ENCODE results near the gene SLC38A1.
"Not testable (repeated sequence)": the region's sequence is repeated elsewhere in the genome, so short reads cannot be mapped to it uniquely, and the experiment has no call there.

Gene SLC38A1

GRCh38 chr12:46168426-46168825 is 100.4 kb downstream of the SLC38A1 start:
- H3K36me3 ChIP-seq (ENCODE audit: control insufficient read depth, insufficient read depth, low read length) = no peaks in the 10 kb centered on the region
- no peaks in the 10 kb centered on the region for H3K27me3 ChIP-seq (ENCODE audit: control insufficient read depth, insufficient read depth, low read length)
- no peaks in the 10 kb centered on the region for H3K4me1 ChIP-seq (ENCODE audit: control insufficient read depth, insufficient read depth, low read length)
- no peaks in the 10 kb centered on the region for H3K9me3 ChIP-seq (ENCODE audit: control insufficient read depth, low read length)
- no peak overlapping the region for H3K4me3 ChIP-seq (ENCODE audit: low read length)
- no peak overlapping the region for H3K9ac ChIP-seq (ENCODE audit: low read length)

DNA sequence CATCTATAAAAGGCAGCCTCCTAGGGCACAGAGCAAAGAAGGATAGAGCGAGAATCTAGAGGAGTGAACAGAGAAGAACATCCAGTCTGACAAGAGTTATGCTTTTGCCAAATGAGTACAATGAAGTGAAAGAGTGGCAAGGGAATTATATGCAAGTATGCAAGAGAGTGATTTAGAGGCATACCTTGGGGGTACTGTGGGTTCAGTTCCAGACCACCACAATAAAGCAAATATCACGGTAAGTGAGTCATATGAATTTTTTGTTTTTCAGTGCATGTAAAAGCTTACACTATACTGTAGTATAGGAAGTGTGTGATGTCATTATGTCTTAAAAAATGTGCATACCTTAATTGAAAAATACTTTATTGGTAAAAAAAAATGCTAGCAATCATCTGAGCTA is 101.4 kb downstream of the SLC38A1 start:
- H3K4me3 ChIP-seq (ENCODE audit: low read length) = no peak overlapping the region
- H3K36me3 ChIP-seq (ENCODE audit: control insufficient read depth, insufficient read depth, low read length) = no peaks in the 10 kb centered on the region
- H3K27me3 ChIP-seq (ENCODE audit: control insufficient read depth, insufficient read depth, low read length) = no peaks in the 10 kb centered on the region
- no peaks in the 10 kb centered on the region for H3K9me3 ChIP-seq (ENCODE audit: control insufficient read depth, low read length)
- H3K9ac ChIP-seq (ENCODE audit: low read length) = no peak overlapping the region
- no peaks in the 10 kb centered on the region for H3K4me1 ChIP-seq (ENCODE audit: control insufficient read depth, insufficient read depth, low read length)

DNA sequence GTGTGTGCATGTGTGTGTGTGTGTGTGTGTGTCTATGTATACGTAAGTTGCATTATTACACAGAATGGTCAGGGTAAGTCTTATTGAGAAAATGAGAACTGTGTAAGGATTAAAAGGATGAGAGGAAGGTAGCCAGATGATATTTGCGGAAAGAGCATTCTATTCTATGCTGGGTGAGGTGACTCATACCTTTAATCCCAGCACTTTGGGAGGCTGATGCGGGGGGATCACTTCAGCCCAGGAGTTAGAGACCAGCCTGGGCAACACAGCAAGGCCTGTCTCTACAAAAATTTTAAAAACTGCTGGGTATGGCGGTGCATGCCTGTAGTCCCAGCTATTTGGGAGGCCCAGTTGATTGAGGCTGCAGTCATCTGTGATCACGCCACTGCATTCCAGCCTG is 103.7 kb downstream of the SLC38A1 start:
- no peaks in the 10 kb centered on the region for H3K36me3 ChIP-seq (ENCODE audit: control insufficient read depth, insufficient read depth, low read length)
- H3K4me1 ChIP-seq (ENCODE audit: control insufficient read depth, insufficient read depth, low read length) = no peaks in the 10 kb centered on the region
- no peak overlapping the region for H3K9ac ChIP-seq (ENCODE audit: low read length)
- H3K27me3 ChIP-seq (ENCODE audit: control insufficient read depth, insufficient read depth, low read length) = no peaks in the 10 kb centered on the region
- no peaks in the 10 kb centered on the region for H3K9me3 ChIP-seq (ENCODE audit: control insufficient read depth, low read length)
- H3K4me3 ChIP-seq (ENCODE audit: low read length) = no peak overlapping the region

DNA sequence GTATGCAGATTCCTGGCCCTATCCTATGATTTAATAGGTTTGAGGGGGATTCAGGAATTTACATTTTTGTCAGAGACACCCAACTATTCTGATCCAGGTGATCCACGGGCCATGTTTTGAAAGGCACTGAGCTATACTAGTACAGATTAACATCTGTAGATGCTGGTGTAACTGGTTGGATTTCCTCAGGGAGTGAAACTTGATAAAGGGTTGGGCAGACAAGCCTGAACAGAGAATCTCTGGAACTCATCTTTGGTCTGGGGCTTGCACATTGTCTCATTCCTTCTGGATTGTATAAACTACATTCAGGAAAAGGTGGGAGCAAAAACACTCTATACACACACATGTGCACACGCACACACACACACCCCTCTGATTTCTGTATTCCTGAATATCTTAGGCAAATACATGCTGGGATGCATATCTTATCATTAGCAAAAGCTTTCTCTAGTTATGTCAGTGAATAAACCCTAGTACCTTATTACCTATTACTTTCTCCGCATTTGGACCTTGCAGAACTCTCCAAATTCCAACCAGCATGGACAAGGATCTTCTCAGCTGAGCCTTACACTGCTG is 104.6 kb downstream of the SLC38A1 start:
- no peaks in the 10 kb centered on the region for H3K36me3 ChIP-seq (ENCODE audit: control insufficient read depth, insufficient read depth, low read length)

GRCh38 chr12:46162549-46163076 is 106.2 kb downstream of the SLC38A1 start:
- not testable (repeated sequence) for H3K4me1 ChIP-seq (ENCODE audit: control insufficient read depth, insufficient read depth, low read length); H3K4me3 ChIP-seq (ENCODE audit: low read length); H3K9ac ChIP-seq (ENCODE audit: low read length); H3K27me3 ChIP-seq (ENCODE audit: control insufficient read depth, insufficient read depth, low read length); H3K36me3 ChIP-seq (ENCODE audit: control insufficient read depth, insufficient read depth, low read length); H3K9me3 ChIP-seq (ENCODE audit: control insufficient read depth, low read length)

More for the DNA sequence above, 104.6 kb downstream of the SLC38A1 start:
- no peaks in the 10 kb centered on the region for H3K9me3 ChIP-seq (ENCODE audit: control insufficient read depth, low read length)
- H3K4me3 ChIP-seq (ENCODE audit: low read length) = no peak overlapping the region
- no peak overlapping the region for H3K9ac ChIP-seq (ENCODE audit: low read length)
- no peaks in the 10 kb centered on the region for H3K4me1 ChIP-seq (ENCODE audit: control insufficient read depth, insufficient read depth, low read length)
- no peaks in the 10 kb centered on the region for H3K27me3 ChIP-seq (ENCODE audit: control insufficient read depth, insufficient read depth, low read length)

DNA sequence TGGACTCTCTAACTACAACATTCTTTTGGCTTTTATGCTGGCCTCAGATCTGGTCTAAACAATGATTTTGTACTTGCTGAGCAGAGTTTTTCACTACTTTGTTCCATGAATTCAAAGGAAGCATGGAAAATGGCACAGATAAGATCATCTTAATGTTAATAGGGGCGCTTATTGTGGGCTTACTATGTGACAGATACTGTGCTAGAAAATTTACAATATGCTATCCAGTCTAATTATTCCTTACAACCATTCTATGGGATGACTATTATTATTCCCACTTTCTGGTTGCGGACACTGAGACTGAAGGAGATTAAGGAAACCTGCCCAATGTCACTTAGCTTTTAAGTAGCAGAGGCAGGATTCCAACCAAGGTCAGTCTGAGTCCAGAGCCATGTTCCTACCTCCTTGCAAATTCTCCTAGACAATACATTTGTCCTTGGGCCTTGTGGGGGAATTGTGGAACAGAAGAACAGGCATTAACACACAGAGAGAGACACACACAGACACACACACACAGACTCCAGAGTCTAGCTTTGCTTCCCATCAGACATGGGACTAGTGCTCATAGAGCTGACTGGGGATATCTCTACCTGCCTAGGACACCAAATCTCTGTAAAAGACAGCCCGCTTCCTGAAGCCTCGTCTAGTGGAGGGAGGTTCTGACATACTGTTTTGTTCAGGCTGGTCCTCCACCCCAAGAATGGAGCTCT is 107.7 kb downstream of the SLC38A1 start:
- Histone ChIP-seq H3K27me3 (ENCODE audit: control insufficient read depth, insufficient read depth, low read length) (no peaks in the 10 kb centered on the region), H3K9ac (ENCODE audit: low read length) (no peak overlapping the region), H3K36me3 (ENCODE audit: control insufficient read depth, insufficient read depth, low read length) (no peaks in the 10 kb centered on the region), H3K9me3 (ENCODE audit: control insufficient read depth, low read length) (no peaks in the 10 kb centered on the region), H3K4me3 (ENCODE audit: low read length) (no peak overlapping the region), H3K4me1 (ENCODE audit: control insufficient read depth, insufficient read depth, low read length) (no peaks in the 10 kb centered on the region)

DNA sequence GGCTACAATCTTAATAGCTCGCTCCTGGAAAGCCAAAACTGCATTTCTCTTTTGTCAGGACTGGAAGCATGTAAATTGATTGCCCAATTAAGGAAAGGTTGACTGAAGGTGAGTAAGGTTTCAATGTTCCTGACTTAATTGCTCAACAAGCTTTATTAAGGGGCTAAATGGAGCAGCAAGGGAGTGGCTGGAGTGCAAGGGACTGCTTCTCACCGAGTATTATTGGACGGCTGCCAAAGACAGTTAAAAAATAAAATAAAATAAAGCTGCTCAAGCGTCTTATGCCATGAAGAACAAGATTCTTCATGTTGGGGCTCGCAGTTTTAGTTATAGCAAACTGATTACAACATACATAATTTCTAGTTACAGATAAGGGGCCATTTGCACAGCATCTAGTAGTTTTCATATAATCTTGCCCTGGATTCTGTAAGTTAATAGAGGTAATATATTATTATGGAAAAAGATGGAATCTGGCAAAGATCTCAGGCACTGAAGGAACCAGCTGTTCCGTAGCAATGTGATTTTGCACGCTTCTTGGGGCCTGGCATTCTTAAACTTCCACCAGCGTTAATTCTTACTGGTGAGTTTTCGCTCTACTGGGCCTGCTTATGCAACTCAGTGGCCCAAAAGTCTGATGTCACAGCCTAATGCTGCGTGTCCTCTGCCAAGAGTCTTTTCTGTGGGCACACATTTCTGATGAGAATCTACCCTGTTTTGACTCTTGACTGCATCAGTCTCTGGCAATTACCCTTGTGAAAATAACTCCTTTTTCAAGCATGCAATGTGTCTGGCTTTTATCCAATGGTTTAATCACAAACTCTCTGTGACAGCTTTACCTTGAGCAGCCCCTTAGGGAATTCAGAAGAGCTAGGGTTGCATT is 108.5 kb downstream of the SLC38A1 start:
- Histone ChIP-seq H3K9me3 (ENCODE audit: control insufficient read depth, low read length) (no peaks in the 10 kb centered on the region), H3K4me3 (ENCODE audit: low read length) (no peak overlapping the region), H3K9ac (ENCODE audit: low read length) (no peak overlapping the region), H3K36me3 (ENCODE audit: control insufficient read depth, insufficient read depth, low read length) (no peaks in the 10 kb centered on the region), H3K27me3 (ENCODE audit: control insufficient read depth, insufficient read depth, low read length) (no peaks in the 10 kb centered on the region), H3K4me1 (ENCODE audit: control insufficient read depth, insufficient read depth, low read length) (no peaks in the 10 kb centered on the region)

DNA sequence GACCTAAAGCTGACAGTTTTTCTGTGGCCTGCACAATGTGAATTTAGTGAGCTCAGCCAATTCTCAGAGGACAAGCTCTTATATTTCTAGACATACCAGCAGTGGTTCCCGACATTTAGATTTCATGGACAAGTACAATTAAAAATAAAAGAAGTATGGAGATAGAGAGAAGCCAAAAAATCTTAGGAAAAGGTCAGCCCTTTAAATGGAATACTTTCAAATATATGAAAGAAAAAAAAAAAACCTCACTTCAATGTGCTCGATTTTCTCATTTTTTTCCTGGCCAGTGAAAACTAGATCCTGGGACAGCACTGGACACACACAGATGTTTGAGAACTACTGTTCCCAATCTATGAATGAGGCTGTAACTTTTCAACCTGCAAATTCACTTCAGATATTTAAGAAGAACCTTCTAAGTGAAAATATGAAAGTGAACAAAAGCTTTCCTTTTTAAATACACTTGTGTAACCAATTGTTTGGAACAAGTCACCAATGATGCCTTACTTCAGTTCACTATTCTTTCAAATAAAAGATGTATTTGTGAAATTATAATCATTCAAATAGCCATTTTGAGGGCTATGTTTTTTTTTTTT is 109.4 kb downstream of the SLC38A1 start:
- no peaks in the 10 kb centered on the region for H3K4me1 ChIP-seq (ENCODE audit: control insufficient read depth, insufficient read depth, low read length)
- no peaks in the 10 kb centered on the region for H3K36me3 ChIP-seq (ENCODE audit: control insufficient read depth, insufficient read depth, low read length)
- no peaks in the 10 kb centered on the region for H3K9me3 ChIP-seq (ENCODE audit: control insufficient read depth, low read length)
- no peak overlapping the region for H3K9ac ChIP-seq (ENCODE audit: low read length)
- H3K4me3 ChIP-seq (ENCODE audit: low read length) = no peak overlapping the region
- no peaks in the 10 kb centered on the region for H3K27me3 ChIP-seq (ENCODE audit: control insufficient read depth, insufficient read depth, low read length)

GRCh38 chr12:46158501-46158900 is 110.3 kb downstream of the SLC38A1 start:
- H3K4me1 ChIP-seq (ENCODE audit: control insufficient read depth, insufficient read depth, low read length) = no peaks in the 10 kb centered on the region
- no peak overlapping the region for H3K4me3 ChIP-seq (ENCODE audit: low read length)
- H3K27me3 ChIP-seq (ENCODE audit: control insufficient read depth, insufficient read depth, low read length) = no peaks in the 10 kb centered on the region
- no peak overlapping the region for H3K9ac ChIP-seq (ENCODE audit: low read length)
- H3K9me3 ChIP-seq (ENCODE audit: control insufficient read depth, low read length) = no peaks in the 10 kb centered on the region
- no peaks in the 10 kb centered on the region for H3K36me3 ChIP-seq (ENCODE audit: control insufficient read depth, insufficient read depth, low read length)

- H3K9ac ChIP-seq (ENCODE audit: low read length) = no peak overlapping the region
- no peaks in the 10 kb centered on the region for H3K4me1 ChIP-seq (ENCODE audit: control insufficient read depth, insufficient read depth, low read length)
- H3K36me3 ChIP-seq (ENCODE audit: control insufficient read depth, insufficient read depth, low read length) = no peaks in the 10 kb centered on the region
- no peak overlapping the region for H3K4me3 ChIP-seq (ENCODE audit: low read length)
- no peaks in the 10 kb centered on the region for H3K27me3 ChIP-seq (ENCODE audit: control insufficient read depth, insufficient read depth, low read length)
- no peaks in the 10 kb centered on the region for H3K9me3 ChIP-seq (ENCODE audit: control insufficient read depth, low read length)
These were observed 114.4 kb downstream of the SLC38A1 start for GRCh38 chr12:46154221-46154985.

DNA sequence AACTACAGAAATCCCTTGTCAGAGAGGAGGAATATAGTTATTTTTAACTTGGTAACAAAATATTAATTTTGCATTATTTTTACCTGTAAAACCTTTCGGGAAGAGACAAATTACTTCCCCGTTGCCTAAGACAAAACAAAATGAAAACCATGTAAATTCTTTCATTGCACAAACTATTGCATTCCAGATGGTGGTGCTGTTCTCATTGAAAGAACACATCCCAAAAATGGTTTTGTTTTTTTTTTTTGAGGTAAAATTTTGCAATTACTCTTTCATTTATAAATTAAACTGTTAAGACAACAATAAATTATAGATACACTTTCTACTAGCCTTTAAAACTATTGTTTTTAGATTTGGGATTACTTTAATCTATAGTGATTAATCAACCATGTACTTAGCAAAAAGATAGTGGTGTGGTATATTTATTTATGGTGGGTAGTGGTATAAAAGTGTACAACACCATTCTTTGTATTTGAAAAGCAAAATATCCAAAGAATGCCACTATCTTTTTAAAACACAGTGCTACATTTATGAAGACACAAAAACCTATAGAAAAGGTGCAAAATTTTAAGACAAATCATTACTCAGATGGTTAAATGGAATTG is 115.5 kb downstream of the SLC38A1 start:
- no peak overlapping the region for H3K9ac ChIP-seq (ENCODE audit: low read length)
- no peaks in the 10 kb centered on the region for H3K36me3 ChIP-seq (ENCODE audit: control insufficient read depth, insufficient read depth, low read length)

More for the DNA sequence above, 115.5 kb downstream of the SLC38A1 start:
- no peaks in the 10 kb centered on the region for H3K4me1 ChIP-seq (ENCODE audit: control insufficient read depth, insufficient read depth, low read length)
- H3K9me3 ChIP-seq (ENCODE audit: control insufficient read depth, low read length) = no peaks in the 10 kb centered on the region
- H3K4me3 ChIP-seq (ENCODE audit: low read length) = no peak overlapping the region
- H3K27me3 ChIP-seq (ENCODE audit: control insufficient read depth, insufficient read depth, low read length) = no peaks in the 10 kb centered on the region

Data from mucosa of stomach (tissue), 1 donor.